ENCODE data around the gene TMEM11.

DNA sequence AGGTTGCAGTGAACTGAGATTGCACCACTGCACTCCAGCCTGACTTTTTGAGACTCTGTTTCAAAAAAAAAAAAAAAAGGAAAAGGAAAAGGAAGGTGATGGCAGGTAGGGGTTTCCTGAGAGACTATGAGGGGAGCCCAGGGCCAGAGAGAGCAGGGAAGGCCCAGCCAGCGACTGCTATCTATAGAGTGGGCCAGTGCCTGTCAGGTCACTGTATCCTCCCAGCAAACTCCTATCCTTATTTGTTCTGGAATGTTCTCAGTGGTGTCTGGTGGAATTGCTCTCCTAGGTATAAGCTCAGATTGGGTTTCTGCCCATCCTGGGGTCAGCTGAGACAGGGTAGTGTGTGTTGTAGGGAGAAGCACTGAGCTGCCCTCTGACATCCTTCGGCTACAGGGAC, 14.9 kb upstream of the TMEM11 start:
- TF ChIP-seq CTCF (IDR thresholded peaks at IDR 0.05) = no peak
- TF ChIP-seq POLR2A (IDR thresholded peaks at IDR 0.05) = no peak
